T-helper 9 cell (primary cell): ENCODE results near the gene RETREG1.
"Not testable (repeated sequence)": the region's sequence is repeated elsewhere in the genome, so short reads cannot be mapped to it uniquely, and the experiment has no call there.

Experiments
- DNase-seq: peaks from one replicate; pipeline ENCODE4 v3.0.0-alpha.2; 2020

The RETREG1 gene

GRCh38 chr5:16615741-16616535, 859 bp downstream of the RETREG1 start:
- peak; percentile 2 for DNase-seq

GRCh38 chr5:16612007-16612406, 4.8 kb downstream of the RETREG1 start:
- DNase-seq, result no peak

- not testable (repeated sequence) for DNase-seq
These were observed 5.9 kb downstream of the RETREG1 start for GRCh38 chr5:16610896-16611295.

GRCh38 chr5:16609412-16609811, 7.4 kb downstream of the RETREG1 start:
- no peak for DNase-seq

GRCh38 chr5:16606628-16607027, 10.2 kb downstream of the RETREG1 start:
- no peak for DNase-seq

GRCh38 chr5:16603701-16604100, 13.1 kb downstream of the RETREG1 start:
- DNase-seq, result no peak

GRCh38 chr5:16603295-16603694, 13.5 kb downstream of the RETREG1 start:
- DNase-seq, result no peak

GRCh38 chr5:16602182-16602581, 14.6 kb downstream of the RETREG1 start:
- DNase-seq, result no peak

- no peak for DNase-seq
These were observed 15.9 kb downstream of the RETREG1 start for GRCh38 chr5:16600946-16601345.

GRCh38 chr5:16600397-16600796, 16.4 kb downstream of the RETREG1 start:
- DNase-seq, result no peak

GRCh38 chr5:16597946-16598694, 18.7 kb downstream of the RETREG1 start:
- no peak for DNase-seq

GRCh38 chr5:16596581-16596940, 20.2 kb downstream of the RETREG1 start:
- no peak for DNase-seq

- no peak for DNase-seq
These were observed 20.8 kb downstream of the RETREG1 start for GRCh38 chr5:16595881-16596580.

- DNase-seq, result no peak
These were observed 23.2 kb downstream of the RETREG1 start for GRCh38 chr5:16593628-16594027.

GRCh38 chr5:16593013-16593412, 23.8 kb downstream of the RETREG1 start:
- no peak for DNase-seq

GRCh38 chr5:16592255-16592654, 24.5 kb downstream of the RETREG1 start:
- no peak for DNase-seq

- no peak for DNase-seq
These were observed 26.1 kb downstream of the RETREG1 start for GRCh38 chr5:16590685-16591084.

- DNase-seq, result no peak
These were observed 27.1 kb downstream of the RETREG1 start for GRCh38 chr5:16589658-16590057.

- no peak for DNase-seq
These were observed 28.2 kb downstream of the RETREG1 start for GRCh38 chr5:16588434-16589214.

GRCh38 chr5:16586556-16586955, 30.2 kb downstream of the RETREG1 start:
- DNase-seq, result no peak

- no peak for DNase-seq
These were observed 31.6 kb downstream of the RETREG1 start for GRCh38 chr5:16585041-16585667.

GRCh38 chr5:16582081-16582480, 34.7 kb downstream of the RETREG1 start:
- no peak for DNase-seq
